ENCODE measurements around the gene CERS3.

- TF ChIP-seq POLR2A (IDR thresholded peaks at IDR 0.05; ENCODE audit: low read length) (no peak), GATA1 (IDR thresholded peaks at IDR 0.05; ENCODE audit: low read depth, low read length) (no peak)
These were observed 145.2 kb downstream of the CERS3 start for GRCh38 chr15:100383302-100384107.
